ENCODE results near the gene SMIM3.

DNA sequence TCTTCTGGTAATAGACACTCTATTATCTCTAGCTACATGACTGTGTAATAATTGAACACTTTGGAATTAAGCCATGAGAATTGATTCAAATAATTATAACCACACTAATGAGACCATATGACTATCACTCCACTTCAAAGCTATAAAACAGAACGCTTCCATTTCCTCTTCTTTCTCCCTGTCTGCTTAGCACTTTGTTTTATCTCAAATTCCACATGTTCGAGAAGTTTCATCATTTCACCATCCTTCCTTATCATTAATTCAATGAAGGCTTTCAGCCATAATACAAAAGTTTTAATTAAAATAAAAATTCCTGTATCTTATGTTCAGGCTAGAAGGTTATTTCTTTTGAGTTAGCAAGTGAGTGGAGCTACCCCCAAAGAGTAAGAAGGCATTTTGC is 12.3 kb upstream of the SMIM3 start:
- TF ChIP-seq, protein P1, sequence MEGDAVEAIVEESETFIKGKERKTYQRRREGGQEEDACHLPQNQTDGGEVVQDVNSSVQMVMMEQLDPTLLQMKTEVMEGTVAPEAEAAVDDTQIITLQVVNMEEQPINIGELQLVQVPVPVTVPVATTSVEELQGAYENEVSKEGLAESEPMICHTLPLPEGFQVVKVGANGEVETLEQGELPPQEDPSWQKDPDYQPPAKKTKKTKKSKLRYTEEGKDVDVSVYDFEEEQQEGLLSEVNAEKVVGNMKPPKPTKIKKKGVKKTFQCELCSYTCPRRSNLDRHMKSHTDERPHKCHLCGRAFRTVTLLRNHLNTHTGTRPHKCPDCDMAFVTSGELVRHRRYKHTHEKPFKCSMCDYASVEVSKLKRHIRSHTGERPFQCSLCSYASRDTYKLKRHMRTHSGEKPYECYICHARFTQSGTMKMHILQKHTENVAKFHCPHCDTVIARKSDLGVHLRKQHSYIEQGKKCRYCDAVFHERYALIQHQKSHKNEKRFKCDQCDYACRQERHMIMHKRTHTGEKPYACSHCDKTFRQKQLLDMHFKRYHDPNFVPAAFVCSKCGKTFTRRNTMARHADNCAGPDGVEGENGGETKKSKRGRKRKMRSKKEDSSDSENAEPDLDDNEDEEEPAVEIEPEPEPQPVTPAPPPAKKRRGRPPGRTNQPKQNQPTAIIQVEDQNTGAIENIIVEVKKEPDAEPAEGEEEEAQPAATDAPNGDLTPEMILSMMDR (IDR thresholded peaks at IDR 0.05): no peak
- TF ChIP-seq POLR2A (IDR thresholded peaks at IDR 0.05): no peak

Data from adrenal gland (tissue), 5 donors.